DOHH2 (cell line): Measurements from ENCODE around the gene ADCY4.

Source experiments
- H3F3A ChIP-seq: fragments of 200-600 bp; sonication (generic), shearing (Covaris generic); 2 replicates; pipeline ENCODE4 v1.6.0; 2016; ENCODE audit warnings: antibody characterized with exemption, mild to moderate bottlenecking; ENCODE audit not compliant: control insufficient read depth, insufficient read depth
- H3K27ac ChIP-seq: fragments of 200-600 bp; sonication (generic); 2 replicates; pipeline ENCODE4 v1.5.1; 2014; ENCODE audit warnings: low read depth, mild to moderate bottlenecking, low read length, moderate library complexity
- H3K27me3 ChIP-seq: fragments of 200-600 bp; sonication (generic); 2 replicates; pipeline ENCODE4 v1.6.1; 2014; ENCODE audit warnings: mild to moderate bottlenecking, low read length, mixed read lengths; ENCODE audit not compliant: control insufficient read depth
- H3K36me3 ChIP-seq: fragments of 200-600 bp; sonication (generic); 2 replicates; pipeline ENCODE4 v1.6.1; 2014; ENCODE audit warnings: mild to moderate bottlenecking, low read length, moderate library complexity, mixed read lengths; ENCODE audit not compliant: control insufficient read depth
- H3K4me1 ChIP-seq: fragments of 200-600 bp; sonication (generic); 2 replicates; pipeline ENCODE4 v1.6.1; 2014; ENCODE audit warnings: mild to moderate bottlenecking, low read length, mixed read lengths; ENCODE audit not compliant: control insufficient read depth
- H3K4me2 ChIP-seq: fragments of 200-600 bp; sonication (generic); 2 replicates; pipeline ENCODE4 v1.6.0; 2014; ENCODE audit warnings: mild to moderate bottlenecking, low read length, moderate library complexity
- H3K4me3 ChIP-seq: fragments of 200-600 bp; sonication (generic); 2 replicates; pipeline ENCODE4 v1.5.1; 2014; ENCODE audit warnings: mild to moderate bottlenecking, low read length, mixed read lengths
- H3K79me2 ChIP-seq: fragments of 200-600 bp; sonication (generic); 2 replicates; pipeline ENCODE4 v1.6.1; 2014; ENCODE audit warnings: mild to moderate bottlenecking, low read length, mixed read lengths; ENCODE audit not compliant: control insufficient read depth
- H3K9me2 ChIP-seq: fragments of 200-600 bp; sonication (generic); replicated peaks from 2 replicates; pipeline ENCODE4 v1.6.1; 2014; ENCODE audit warnings: mild to moderate bottlenecking, low read length, mixed read lengths; ENCODE audit not compliant: control insufficient read depth
- H3K9me3 ChIP-seq: fragments of 200-600 bp; sonication (generic); 2 replicates; pipeline ENCODE4 v1.6.1; 2014; ENCODE audit warnings: antibody characterized with exemption, low read length, mixed read lengths; ENCODE audit not compliant: control insufficient read depth, insufficient read depth
- H4K20me1 ChIP-seq: fragments of 200-600 bp; sonication (generic); 2 replicates; pipeline ENCODE4 v1.6.0; 2014; ENCODE audit warnings: low read depth, mild to moderate bottlenecking, antibody characterized with exemption, low read length, moderate library complexity; ENCODE audit not compliant: control insufficient read depth, insufficient read depth
- EZH2phosphoT487 ChIP-seq: fragments of 200-600 bp; sonication (generic); IDR thresholded peaks from 2 replicates; pipeline ENCODE4 v1.6.1; 2017; ENCODE audit warnings: borderline replicate concordance, mild to moderate bottlenecking, antibody characterized with exemption, low read length, moderate library complexity, mixed read lengths
- TF ChIP-seq, protein P1 (sequence below): fragments of 200-600 bp; sonication (generic); IDR thresholded peaks from one replicate; pipeline ENCODE4 v1.5.1; 2014; ENCODE audit warnings: antibody characterized with exemption, mild to moderate bottlenecking, low read depth, low read length; ENCODE audit not compliant: poor library complexity, severe bottlenecking

The ADCY4 gene

DNA sequence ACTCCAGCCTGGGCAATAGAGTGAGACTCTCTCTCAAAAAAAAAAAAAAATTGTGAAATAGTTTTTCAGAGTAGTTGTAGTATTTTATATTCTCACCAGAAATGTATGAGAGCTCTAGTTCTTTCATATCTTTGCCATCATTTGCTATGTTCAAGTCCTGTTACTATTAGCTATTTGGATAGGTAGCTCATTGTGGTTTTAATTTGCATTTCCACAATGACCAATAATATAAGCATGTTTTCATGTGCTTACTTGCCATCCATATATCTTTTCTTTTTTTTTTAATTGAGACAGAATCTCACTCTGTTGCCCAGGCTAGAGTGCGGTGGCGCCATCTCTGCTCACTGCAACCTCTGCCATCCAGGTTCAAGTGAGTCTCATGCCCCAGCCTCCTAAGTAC is 13.3 kb upstream of the ADCY4 start:
- H3K9me3 ChIP-seq: no peaks in the 10 kb centered on the region
- H3K4me3 ChIP-seq: no peak overlapping the region
- no peaks in the 10 kb centered on the region for H3K4me1 ChIP-seq
- no peak overlapping the region for H3K4me2 ChIP-seq
- H4K20me1 ChIP-seq: no peaks in the 10 kb centered on the region
- no peaks in the 10 kb centered on the region for H3K36me3 ChIP-seq
- H3K79me2 ChIP-seq: no peaks in the 10 kb centered on the region
- no peak overlapping the region for H3K27ac ChIP-seq
- no peaks in the 10 kb centered on the region for H3K9me2 ChIP-seq
- no peaks in the 10 kb centered on the region; the same call in 1 of the 2 replicates for H3F3A ChIP-seq
- peaks cover 46% of the 10 kb centered on the region for H3K27me3 ChIP-seq
- TF ChIP-seq, protein P1, sequence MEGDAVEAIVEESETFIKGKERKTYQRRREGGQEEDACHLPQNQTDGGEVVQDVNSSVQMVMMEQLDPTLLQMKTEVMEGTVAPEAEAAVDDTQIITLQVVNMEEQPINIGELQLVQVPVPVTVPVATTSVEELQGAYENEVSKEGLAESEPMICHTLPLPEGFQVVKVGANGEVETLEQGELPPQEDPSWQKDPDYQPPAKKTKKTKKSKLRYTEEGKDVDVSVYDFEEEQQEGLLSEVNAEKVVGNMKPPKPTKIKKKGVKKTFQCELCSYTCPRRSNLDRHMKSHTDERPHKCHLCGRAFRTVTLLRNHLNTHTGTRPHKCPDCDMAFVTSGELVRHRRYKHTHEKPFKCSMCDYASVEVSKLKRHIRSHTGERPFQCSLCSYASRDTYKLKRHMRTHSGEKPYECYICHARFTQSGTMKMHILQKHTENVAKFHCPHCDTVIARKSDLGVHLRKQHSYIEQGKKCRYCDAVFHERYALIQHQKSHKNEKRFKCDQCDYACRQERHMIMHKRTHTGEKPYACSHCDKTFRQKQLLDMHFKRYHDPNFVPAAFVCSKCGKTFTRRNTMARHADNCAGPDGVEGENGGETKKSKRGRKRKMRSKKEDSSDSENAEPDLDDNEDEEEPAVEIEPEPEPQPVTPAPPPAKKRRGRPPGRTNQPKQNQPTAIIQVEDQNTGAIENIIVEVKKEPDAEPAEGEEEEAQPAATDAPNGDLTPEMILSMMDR: no peak

DNA sequence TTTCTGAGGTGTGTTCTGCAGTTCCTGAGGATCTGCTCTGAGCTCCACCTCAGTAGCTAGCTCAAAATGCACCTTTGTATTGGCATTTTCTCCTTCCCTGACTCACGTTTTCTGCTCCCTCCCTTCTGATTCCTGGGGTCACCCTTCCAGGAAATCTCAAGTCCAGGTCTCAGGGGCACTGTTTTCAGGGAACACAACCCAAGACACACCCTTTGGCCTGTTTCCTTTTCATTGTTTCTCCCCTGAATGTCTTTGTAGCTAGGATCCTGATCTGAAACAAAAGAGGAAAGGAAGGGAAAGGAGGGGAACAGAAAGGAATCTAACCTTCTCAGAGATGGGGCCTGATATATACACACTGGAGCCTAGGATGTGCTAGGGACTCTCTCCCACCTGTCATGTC is 12.3 kb upstream of the ADCY4 start:
- TF ChIP-seq, protein P1: no peak
- no peak for TF ChIP-seq EZH2phosphoT487
- Histone ChIP-seq H3K4me1 (no peaks in the 10 kb centered on the region), H3F3A (no peaks in the 10 kb centered on the region; the same call in 1 of the 2 replicates), H3K4me2 (no peak overlapping the region), H3K27me3 (peaks cover 45% of the 10 kb centered on the region), H4K20me1 (no peaks in the 10 kb centered on the region), H3K27ac (no peak overlapping the region), H3K9me3 (no peaks in the 10 kb centered on the region), H3K79me2 (no peaks in the 10 kb centered on the region), H3K4me3 (no peak overlapping the region), H3K36me3 (no peaks in the 10 kb centered on the region), H3K9me2 (no peaks in the 10 kb centered on the region)

DNA sequence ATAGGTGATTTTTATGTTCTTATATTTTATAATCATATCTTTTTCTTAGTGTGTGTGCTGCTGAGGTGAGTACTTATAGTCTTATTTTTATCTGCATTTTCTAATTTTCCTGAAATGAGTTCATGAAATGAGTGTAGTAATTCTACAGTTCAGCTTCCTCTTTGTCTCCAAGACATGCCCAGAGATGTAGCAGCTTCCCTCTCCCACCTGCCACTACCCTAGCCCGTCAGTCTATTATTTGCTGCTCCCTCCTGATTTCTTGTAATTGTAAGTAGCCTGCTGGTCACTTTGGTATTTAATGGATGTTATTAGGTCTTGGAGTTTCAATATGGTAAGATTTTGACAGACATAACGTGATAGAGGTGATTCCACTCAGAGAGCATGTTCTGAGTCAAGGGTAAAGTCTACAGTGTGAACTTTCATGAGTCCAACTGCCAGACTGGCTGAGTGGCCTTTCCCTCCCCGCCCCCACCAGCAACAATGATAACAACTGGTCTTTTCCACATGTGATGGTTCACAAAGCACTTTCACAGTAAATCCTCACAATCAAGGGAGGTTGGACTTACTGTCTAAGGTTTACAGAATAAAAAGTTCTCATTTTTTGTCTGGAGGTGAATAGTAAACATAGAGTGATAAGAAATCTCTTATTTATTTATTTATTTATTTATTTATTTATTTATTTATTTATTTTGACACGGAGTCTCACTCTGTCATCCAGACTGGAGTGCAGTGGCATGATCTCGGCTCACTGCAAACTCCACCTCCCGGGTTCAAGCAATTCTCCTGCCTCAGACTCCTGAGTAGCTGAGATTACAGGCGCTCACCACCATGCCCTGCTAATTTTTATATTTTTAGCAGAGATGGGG is 9.2 kb upstream of the ADCY4 start:
- Histone ChIP-seq H3K4me1 (peaks cover 12% of the 10 kb centered on the region), H4K20me1 (no peaks in the 10 kb centered on the region), H3K9me3 (no peaks in the 10 kb centered on the region), H3K27ac (no peak overlapping the region), H3K27me3 (peaks cover 27% of the 10 kb centered on the region), H3K79me2 (no peaks in the 10 kb centered on the region), H3K4me3 (no peak overlapping the region), H3K9me2 (no peaks in the 10 kb centered on the region), H3K4me2 (no peak overlapping the region), H3F3A (no peaks in the 10 kb centered on the region; the same call in 1 of the 2 replicates), H3K36me3 (no peaks in the 10 kb centered on the region)
- no peak for TF ChIP-seq EZH2phosphoT487
- TF ChIP-seq, protein P1: no peak
